GM18909 (cell line): ENCODE results near the gene ATXN7L1.
A peak's percentile ranks its signal among the peaks of the same experiment; 100 is the strongest.

ENCODE experiments used
- ATAC-seq: cut with Tn5 transposase; IDR thresholded peaks from one replicate; pipeline ENCODE4 v1.9.1; 2021; ENCODE audit warnings: mild to moderate bottlenecking; ENCODE audit not compliant: unreplicated experiment, poor library complexity

The ATXN7L1 gene

DNA sequence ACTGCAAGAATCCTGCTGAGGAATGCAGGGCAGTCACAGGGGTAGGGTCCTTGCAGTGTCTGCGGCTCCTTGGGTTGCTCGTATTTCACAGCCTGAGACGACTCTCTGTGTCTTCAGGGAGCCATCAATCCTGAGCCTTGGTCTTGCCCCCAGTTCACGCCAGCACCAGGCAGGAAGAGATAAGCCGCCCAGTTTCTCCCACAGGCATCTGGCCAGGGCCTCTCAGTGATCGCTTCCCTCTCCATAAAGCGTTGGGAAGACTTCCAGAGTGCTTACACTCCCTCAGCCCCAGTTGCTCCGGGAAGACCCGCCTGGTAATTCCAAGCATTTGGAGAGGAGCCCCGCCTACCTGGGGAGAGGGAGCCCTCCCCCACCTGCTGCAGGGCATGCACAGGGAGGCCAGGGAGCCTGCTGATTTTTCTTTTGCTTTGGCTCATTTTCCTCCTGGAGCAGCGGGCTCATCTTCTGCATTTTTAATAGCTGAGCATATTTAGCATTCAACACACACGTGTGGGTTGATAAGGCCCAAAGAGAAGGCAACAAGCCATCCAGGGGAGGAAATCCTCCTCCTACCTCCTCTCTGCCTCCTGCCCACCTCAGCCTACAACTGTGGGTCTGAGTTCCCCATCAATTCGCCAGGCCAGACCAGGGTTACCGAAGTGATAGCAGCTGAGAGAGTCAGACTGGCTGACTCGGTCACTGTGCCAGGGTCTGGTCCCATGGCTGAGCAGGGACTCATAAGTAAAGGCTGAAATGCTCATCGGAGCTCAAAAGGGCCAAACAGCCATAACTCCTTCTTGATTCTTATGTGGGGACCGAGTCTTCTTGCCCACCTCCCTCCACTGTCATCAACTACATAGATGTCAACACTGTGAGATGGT, 220.7 kb downstream of the ATXN7L1 start:
- ATAC-seq, result no peak

DNA sequence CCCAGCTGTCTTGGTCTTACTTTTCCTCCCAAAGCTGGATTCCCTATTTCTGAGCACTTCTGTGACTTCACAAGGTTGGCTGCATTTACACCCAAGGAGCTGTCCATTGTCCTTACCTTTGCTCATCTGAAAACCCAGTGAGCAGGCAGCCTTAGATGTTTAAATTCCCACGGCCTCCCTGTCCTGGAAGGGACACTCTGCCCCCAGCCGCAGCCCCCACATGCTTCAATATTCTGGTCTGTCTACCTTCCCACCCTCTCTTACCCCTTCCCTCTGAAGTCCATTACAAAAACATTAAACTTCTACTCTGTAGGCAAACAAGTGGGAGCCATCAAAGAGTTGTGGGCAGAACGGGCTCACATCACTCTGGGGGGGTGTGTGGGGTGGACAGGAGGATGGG, 221.3 kb downstream of the ATXN7L1 start:
- no peak for ATAC-seq

DNA sequence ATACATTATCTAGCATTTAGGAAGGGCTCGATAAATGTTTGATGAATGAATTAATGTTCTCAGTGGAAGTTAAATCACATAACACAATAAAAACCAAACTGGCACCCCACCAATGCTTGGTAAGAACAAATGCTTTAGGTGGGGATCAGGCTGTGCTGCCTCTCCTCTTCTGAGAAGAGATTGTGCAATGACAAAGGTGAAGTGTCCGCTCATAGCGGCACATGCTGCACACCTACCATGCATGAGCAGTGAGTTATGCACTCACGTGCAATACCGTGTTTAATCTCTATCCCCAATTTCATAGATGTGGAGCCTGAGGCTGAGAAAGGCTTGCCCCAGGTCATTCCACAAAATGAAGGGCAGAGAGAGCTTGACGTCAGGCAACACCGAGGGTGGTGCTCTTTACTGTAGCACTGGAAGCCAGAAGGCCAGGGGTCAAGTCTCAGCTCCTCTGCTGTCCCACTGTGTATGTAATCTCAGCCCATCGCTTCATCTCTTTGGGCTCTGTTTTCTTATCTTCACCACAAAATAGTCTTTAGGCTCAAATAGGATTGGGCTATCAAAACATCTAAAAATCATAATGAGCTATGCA, 222.2 kb downstream of the ATXN7L1 start:
- no peak for ATAC-seq

DNA sequence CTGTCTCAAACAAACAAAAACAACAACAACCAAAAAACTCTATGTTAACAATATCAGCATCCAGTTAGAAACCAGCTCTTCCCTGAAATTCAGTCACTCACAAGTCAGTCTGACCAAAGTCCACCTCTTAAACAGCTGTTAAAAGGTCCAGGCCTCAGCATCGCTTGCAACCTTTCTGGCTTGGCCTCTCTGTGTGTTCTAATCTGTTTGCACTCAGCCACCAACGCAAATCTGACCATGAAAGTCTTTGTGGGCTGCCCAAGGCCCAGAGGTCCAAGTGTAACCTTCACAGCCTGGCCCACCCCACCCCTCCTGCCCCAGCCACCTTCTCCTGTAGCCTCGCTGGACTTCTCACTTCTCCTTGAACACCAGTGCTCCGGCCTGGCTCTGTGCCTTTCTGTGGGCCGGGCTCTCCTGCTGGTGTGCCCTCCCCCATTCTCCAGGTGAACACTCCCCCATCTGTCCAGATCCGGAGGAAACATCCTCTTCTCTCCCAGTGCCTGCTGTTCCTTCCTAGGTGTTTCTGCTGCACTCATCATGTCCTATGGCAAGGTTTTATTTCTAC, 222.9 kb downstream of the ATXN7L1 start:
- ATAC-seq, result no peak

DNA sequence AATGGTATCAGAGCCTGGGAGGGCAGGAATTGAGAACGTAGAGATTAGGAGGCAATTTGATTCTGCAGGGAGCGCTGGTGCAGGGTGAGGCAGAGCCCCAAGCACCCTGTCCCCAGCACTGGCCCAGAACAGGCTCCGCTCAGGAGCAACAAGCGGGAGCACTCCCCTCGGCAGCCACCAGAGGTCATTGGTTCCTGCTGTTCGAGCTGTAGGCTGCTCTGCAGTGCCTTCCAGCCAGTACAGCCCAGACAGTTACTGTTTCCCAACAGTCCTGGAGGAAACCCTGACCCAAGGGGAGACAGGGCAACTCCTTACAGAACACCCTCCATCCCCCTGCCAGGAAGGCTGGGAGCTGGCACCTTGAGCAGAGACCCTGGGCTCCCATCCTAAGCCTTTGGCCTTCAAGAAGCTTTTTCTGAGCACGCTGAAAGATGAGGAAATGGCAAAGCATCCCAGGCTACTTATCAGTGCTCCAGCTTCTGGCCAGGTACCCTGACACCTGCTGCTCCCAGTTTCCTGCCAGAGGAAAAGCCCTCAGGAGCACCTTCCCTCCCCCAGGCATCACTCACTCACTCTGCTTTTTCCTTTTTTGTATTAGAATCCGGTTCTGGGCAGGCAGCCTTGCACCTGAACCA, 223.9 kb downstream of the ATXN7L1 start:
- ATAC-seq, result peak; percentile 88

DNA sequence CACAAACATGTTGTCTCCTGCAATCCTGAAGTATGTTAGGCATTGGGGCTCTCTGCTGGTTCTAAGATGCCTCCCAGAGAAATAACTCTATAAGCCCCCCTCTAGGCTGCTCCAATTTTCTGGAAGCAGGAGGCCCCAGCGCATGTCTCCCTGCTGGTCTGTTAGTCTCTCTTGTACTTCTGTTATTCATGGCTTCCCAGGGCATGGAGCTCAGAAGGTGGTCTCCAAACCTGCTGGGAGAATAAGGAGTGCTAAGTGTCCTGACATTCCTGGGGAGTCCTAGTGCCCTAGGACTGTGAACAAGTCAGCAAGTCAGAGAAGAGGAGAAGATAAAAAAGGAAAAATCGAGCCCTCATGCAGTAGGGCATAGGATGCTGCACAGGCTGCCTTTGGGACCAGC, 224.6 kb downstream of the ATXN7L1 start:
- ATAC-seq, result no peak

DNA sequence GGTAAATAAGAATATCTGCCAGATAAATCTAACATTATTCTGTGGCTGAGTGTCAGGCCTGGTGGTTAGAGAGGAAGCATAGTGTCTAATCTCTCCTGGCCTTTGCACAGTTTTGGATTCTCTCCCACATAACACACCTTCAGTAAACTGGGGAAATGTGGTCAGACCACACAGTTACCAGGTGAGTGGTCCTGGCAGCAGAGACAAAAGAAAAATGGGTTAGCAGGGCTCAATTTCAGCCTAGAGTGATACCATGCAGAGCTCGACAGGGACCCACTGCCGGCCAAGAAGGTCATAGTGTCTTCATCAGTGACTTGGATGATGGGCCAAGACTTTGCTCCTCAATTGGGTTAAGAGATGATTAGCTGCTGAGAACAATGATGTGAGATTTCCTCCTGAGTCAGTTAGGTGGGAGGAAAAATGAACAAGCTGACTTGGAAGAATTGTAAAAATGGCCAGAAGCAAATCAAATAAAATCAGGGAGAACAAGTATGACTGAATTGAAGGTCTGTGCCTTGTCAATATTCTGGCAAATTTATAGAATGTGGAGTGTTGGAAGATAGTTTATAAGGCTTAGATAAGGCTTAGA, 225.9 kb downstream of the ATXN7L1 start:
- ATAC-seq, result no peak

DNA sequence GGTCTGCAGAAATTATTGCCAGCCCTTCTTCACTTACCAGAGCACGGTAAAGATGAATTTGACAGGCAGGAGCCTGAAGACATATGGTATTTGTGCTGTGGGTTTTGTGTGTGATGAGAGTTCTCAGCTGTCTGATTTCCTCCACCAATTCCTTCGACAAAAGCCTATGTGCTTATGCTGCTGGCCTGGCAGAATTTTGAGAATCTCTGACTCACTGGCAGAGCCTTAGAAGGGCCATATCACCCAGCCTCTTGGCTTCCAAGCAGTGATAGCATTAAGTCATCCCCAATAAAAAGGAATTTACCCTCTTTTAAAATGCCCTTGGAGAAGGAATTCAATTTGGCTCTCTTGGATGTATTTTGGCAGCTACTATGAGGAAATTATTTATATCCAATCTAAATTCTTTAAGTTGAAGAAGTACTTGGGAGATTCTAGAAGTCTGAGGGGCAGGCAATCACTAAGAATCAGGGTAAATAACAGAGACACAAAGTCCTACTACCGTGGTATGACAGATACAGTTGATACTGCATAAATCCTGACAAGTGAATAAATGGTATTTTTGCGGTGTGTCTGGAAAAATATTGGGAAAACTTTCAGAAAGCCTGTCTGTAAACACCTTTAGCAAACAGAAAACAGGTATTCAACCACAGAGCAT, 226.5 kb downstream of the ATXN7L1 start:
- no peak for ATAC-seq

DNA sequence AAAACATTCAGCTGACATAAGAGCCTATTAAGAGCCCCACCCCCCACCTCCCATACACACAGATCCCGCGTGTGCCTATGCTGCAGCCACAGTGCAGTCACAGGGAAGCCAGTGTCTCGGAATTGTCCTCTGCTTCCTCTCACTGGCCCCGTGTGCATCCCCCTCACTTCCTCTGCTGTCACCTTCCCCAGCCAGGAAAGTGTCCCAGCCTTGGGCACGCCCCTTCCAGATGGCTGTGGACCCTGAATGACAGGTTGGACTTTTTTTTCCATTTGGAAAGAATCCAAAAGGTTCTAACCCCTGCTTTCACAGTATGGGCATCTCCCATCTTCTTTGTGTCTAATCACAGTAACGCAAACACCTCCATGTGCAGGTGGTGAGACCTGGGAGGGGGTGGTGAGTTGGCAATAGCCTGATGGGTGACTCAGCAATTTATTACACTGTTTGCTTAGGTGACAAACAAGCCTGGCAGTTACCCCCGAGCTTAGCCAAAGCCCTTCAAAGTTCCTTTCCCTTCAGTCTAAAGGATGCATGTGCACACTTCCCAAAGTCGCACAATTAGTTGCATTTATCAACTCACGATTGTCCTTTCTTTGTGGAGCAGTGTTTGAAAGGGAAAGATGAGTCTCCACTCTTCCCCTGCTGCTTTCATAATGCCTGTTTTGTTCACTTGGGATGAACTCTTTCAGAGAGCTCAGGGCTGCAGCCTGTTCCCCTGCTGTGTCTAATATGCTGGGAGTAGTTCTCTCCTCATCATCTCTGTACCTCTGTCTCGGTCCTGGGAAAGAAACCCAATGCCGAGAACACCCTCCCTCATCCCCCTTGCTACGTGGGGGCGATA, 227.6 kb downstream of the ATXN7L1 start:
- ATAC-seq, result no peak

DNA sequence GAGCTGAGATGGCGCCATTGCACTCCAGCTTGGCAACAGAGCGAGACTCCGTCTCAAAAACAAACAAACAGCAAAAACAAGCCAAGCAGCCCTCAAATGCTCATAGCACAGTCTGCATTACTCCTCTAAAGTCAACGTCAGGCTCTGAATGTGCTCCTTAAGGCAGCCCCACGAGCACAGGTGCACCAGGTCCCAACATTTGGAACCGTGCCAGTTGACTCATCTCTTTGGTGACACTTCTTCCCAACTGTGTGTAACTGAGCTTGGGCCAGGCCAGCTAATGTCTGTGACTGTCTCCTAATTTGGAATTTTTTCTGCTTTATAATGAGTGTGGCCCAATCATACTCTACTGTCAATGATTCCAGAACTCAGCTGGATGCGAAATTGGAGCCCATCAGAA, 228.8 kb downstream of the ATXN7L1 start:
- ATAC-seq, result no peak

DNA sequence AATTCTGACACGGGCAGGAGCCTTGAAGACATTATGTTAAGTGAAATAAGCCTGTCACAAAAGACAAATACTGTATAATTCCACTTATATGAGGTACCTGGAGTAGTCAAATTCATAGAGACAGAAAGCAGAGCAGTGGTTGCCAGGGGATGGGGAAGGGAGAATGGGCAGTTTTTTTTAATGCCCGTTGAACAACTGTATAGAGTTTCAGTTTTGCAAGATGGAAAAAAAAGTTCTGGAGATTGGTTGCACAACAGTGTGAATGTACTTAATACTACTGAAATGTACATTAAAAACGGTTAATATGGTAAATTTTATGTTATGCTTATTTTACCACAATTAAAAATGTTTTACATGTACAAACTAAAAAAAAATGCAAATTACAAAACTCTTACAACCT, 231.5 kb downstream of the ATXN7L1 start:
- no peak for ATAC-seq

DNA sequence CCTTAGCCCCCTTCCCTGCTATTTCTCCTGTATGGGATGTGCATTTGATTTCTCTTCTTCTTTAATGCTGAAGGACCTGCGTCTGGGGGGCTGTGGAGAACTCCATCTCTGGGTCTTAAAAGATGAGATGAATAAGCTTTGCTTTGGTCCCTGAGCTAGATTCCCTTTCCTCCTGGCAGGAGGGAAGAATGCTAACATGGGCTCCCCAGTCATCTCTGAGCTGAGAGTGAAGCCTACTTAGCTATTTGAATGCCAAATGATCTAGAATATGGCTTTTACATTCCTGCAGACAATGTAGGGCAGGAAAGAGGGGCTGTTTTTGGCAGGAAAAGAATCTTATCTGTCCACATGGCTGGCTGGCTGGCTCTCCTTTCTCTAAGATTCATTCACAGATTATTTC, 232.5 kb downstream of the ATXN7L1 start:
- ATAC-seq, result no peak

DNA sequence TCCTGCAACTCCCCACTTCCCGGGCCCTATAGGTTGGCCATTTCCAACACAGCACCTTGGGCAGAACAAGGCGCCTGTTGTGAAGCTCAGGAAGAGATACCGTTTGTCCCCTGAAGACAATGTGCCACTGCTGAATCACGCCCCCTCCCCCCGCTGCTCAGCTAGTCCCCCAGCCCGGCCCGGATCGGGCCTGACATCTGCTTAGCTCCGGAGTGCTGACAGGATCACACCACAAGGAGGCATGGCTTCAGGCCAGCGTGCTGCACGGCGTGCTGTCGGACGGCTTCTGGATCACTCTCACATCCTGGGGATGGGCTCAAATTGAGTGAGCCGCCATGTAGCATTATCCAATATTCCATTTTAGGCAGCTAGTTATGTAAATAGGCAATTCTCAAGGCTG, 233.0 kb downstream of the ATXN7L1 start:
- no peak for ATAC-seq

DNA sequence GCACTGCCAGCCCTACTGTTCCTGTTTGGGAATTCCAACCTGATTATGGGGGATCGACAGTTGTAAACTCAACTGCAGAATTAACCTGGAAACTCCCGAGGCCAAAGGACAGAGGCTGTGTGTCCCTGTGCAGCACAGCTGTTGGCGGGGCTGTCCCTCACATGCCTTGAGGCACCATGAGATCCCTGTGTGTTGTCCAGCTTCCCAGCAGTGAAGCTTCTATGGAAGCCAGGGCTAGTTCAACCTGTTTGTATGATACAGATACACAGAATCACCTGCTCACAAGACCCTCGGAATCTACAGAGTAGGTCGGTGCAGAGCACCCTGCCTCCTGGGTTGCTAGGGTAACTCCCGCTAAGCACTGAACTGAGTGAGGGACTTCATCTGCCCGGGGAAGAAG, 234.1 kb downstream of the ATXN7L1 start:
- no peak for ATAC-seq

DNA sequence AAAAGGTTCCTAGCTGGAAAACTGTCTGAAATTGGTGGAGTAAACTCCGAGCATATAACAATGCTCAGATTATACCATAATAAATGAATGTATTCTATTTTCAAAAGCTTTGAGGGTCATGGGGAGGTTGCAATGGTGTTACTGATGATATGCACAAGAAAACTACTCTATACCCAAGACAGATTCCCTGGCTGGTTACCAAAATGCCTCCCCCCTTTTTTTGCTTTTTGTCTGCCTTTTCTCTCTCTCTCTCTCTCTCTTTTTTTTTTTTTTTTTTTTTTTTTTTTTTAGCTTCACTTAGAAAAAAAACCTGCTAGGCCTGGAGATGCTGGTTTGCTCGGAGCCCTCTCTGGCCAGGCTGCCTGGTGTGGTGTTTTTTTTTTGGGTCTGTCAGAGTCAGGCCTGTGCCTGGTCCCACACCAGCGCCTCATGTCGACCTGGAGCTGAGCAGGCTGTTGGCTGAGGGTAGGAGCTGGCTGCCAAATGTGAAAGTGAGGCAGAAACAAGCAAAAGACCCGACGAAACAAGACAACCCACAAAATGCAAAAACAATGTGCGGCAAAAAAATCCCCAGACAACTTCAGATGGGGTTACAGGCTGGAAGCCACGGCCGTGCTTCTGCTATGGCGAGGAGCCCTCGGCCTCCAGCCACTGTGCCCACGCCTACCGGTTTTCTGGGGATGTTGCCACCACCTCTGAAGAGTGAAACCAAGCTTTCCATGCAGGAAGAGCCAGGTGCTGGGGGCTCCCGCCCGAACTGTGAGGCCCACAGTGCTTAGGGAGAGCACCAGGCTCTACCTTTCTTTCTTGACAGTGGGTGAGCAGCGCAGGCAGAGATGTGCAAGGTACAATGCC, 235.2 kb downstream of the ATXN7L1 start:
- ATAC-seq, result no peak

DNA sequence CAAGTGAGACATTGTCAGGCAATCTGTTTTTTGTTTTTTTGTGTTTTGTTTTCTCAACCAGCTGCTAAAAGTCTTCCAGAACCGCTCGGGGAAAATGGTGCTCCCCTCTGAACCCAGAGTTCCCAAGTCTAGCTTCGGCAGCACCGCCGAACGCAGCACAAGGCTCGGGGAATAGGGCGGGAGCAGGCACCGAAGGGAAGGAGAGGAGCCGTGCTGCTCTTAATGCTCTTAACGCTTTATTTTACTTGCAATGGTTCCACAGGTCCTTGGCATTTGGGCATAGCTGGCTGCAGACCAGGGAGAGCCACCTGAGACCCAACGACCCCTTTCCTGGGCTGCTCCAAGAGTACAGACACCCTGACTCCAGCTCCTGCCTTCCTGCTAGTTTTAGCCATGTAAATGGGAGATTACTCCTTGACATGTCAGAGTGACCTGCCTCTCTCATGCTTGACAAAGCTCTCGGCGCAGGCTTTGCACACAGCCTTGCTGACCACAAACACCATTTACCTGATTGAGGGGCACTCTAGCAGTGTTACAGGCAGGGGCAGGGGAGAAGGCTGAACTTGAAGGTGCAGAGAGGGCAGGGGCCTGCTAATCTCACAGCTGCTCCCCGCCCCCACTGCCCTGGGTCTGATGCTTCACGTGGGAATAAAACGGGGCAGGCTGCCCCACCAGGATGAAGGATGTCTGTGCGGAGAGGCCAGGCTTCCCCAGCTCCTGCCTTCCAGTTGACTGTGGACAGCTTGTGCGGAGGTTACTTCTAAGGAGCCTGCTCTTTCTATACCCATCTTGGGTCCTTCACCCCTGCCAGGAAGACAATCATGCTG, 236.5 kb downstream of the ATXN7L1 start:
- ATAC-seq, result no peak

DNA sequence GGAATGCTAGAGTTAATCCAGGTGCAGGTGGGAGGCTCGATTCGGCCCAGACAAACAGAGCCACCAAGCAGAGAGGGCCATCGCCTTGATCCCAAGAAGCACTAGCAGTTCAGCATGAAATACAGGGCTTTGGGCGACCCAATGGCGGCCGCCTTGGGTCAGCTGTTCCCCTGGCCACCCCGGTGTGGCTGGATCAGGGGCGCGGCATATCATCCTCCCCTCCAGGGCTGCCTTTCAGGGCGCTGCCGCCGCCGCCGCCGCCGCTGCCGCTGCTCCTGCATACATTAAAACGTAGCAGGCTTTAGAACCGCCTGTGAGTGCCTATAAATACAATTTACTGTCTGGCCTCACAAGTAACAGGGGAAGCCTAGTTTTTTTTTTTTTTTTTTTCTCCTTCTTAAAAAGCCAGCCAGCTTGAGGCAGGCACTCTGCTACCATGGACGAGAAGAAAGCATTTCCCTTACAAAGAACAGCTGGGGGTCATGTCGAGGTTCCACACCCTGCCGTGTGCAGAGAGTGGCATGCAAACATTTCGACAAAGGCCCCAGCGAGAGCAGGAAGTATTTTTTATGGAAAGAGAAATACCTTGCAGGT, 237.4 kb downstream of the ATXN7L1 start:
- ATAC-seq, result no peak
